Esophagus squamous epithelium (tissue), 5 donors: ENCODE results near the gene NISCH. TPM values are rescaled to one million over a fixed set of nuclear protein-coding genes. Genes with fewer than 3 reads are reported as not detected.

Experiments
- DNase-seq: peaks from one replicate; lab custom pipeline; 2025; lab: John Stamatoyannopoulos, UW
- H3K27ac ChIP-seq, 4 donors: fragments of 200-600 bp; sonication (generic); one replicate each; pipeline ENCODE4 v1.5.1; 2016 to 2019; ENCODE audit warnings: mild to moderate bottlenecking in 1 of 4
- H3K27me3 ChIP-seq, 4 donors: fragments of 200-600 bp; sonication (generic); 1 replicate in 3 of 4; 2 replicates in 1 of 4; pipeline versions ENCODE4 v1.5.1 to v1.6.0; 2017 to 2021; ENCODE audit warnings: antibody characterized with exemption in 1 of 4
- H3K36me3 ChIP-seq, 3 donors: fragments of 200-600 bp; sonication (generic); one replicate each; pipeline ENCODE4 v1.5.1; 2016 to 2019
- H3K4me1 ChIP-seq, 3 donors: fragments of 200-600 bp; sonication (generic); one replicate each; pipeline ENCODE4 v1.5.1; 2017 to 2019
- H3K4me3 ChIP-seq, 4 donors: fragments of 200-600 bp; sonication (generic); 1 replicate in 3 of 4; 2 replicates in 1 of 4; pipeline ENCODE4 v1.5.1; 2016 to 2019; ENCODE audit warnings: mild to moderate bottlenecking in 2 of 4, moderate library complexity in 1 of 4
- H3K9me3 ChIP-seq, 3 donors: fragments of 200-600 bp; sonication (generic); one replicate each; pipeline ENCODE4 v1.5.1; 2016 to 2019
- POLR2A ChIP-seq, 4 donors: fragments of 450-650 bp; IDR thresholded peaks; one replicate each; pipeline ENCODE4 v1.6.1; 2017; ENCODE audit warnings: antibody characterized with exemption in 4 of 4, mild to moderate bottlenecking in 4 of 4, moderate library complexity in 3 of 4
- WGBS, 2 donors: methylation state at CpG; one replicate each; pipeline ENCODE4 v1.1.5; 2018; 5-methylcytosine and 5-hydroxymethylcytosine counted together
- intact Hi-C: fragments of 100-400 bp; cut with DNase I; formaldehyde crosslinking; loops from one replicate; pipeline ENCODE4 v1.15.0; 2022
- total RNA-seq, 4 donors: library from RNA; depleted of rRNA; stranded (reverse); fragments of >200 nt; gene quantifications; one replicate each; pipeline ENCODE4 v1.1.0, GENCODE V29; 2016
- TF ChIP-seq, protein P1 (sequence below), 6 experiments: fragments of 450-650 bp in 4 of 6; fragments of 200-600 bp in 2 of 6; sonication (generic) in 2 of 6; IDR thresholded peaks; one replicate each; pipeline ENCODE4 v1.5.1; 2016 to 2019; ENCODE audit warnings: antibody characterized with exemption in 6 of 6, mild to moderate bottlenecking in 4 of 6, moderate library complexity in 4 of 6
- donor health status: DM: yes; HTN: yes; CAD: no.

NISCH gene
- total RNA-seq, 4 donors from 2014 or later: 33.6 to 82.2 (median 40.6) TPM

GRCh38 chr3:52527732-52528585 lies 72.6 kb downstream of the NISCH start:
- Histone ChIP-seq H3K4me1 (peaks cover 51 to 92% (median 53%) of the 10 kb centered on the region in 3 donors), H3K36me3 (peaks cover 6 to 45% (median 19%) of the 10 kb centered on the region in 3 donors), H3K27me3 (no peaks in the 10 kb centered on the region), H3K4me3 (no peak overlapping the region), H3K27ac (peak overlapping the region in 2 of 4 donors; percentile 88 to 90), H3K9me3 (no peaks in the 10 kb centered on the region)
- intact Hi-C loops: no loop called here
- TF ChIP-seq, protein P1, sequence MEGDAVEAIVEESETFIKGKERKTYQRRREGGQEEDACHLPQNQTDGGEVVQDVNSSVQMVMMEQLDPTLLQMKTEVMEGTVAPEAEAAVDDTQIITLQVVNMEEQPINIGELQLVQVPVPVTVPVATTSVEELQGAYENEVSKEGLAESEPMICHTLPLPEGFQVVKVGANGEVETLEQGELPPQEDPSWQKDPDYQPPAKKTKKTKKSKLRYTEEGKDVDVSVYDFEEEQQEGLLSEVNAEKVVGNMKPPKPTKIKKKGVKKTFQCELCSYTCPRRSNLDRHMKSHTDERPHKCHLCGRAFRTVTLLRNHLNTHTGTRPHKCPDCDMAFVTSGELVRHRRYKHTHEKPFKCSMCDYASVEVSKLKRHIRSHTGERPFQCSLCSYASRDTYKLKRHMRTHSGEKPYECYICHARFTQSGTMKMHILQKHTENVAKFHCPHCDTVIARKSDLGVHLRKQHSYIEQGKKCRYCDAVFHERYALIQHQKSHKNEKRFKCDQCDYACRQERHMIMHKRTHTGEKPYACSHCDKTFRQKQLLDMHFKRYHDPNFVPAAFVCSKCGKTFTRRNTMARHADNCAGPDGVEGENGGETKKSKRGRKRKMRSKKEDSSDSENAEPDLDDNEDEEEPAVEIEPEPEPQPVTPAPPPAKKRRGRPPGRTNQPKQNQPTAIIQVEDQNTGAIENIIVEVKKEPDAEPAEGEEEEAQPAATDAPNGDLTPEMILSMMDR (IDR thresholded peaks at IDR 0.05): no peak
- TF ChIP-seq POLR2A (IDR thresholded peaks at IDR 0.05): no peak
- no peak for DNase-seq
- 90 to 95% methylated on average over 5 to 6 of the region's 18 CpGs for WGBS, 2 donors

GRCh38 chr3:52528586-52529375 lies 73.4 kb downstream of the NISCH start:
- no peak for DNase-seq
- WGBS, 2 donors: 94 to 95% methylated on average over 15 to 16 of the region's 25 CpGs
- TF ChIP-seq, protein P1 (IDR thresholded peaks at IDR 0.05): no peak
- TF ChIP-seq POLR2A (IDR thresholded peaks at IDR 0.05): no peak
- Histone ChIP-seq H3K36me3 (peaks cover under 1 to 37% (median 16%) of the 10 kb centered on the region in 3 donors), H3K4me3 (no peak overlapping the region), H3K27me3 (no peaks in the 10 kb centered on the region), H3K4me1 (peaks cover 54 to 96% (median 54%) of the 10 kb centered on the region in 3 donors), H3K27ac (no peak overlapping the region), H3K9me3 (no peaks in the 10 kb centered on the region)
- intact Hi-C loops: no loop called here

GRCh38 chr3:52529376-52530333 lies 74.3 kb downstream of the NISCH start:
- H3K4me3 ChIP-seq: no peak overlapping the region
- WGBS, 2 donors: 73 to 78% methylated on average over 9 to 12 of the region's 12 CpGs
- intact Hi-C loops: loop anchor here (5.0 to 10.0 kb wide), 2 partner anchors 47 to 155 kb away; partner anchors contain the start of genes GNL3 and PBRM1
- DNase-seq: no peak
- peaks cover 0 to 28% (median 11%) of the 10 kb centered on the region in 3 donors for H3K36me3 ChIP-seq
- H3K4me1 ChIP-seq: peaks cover 55 to 96% (median 59%) of the 10 kb centered on the region in 3 donors
- peak overlapping the region; percentile 23 to 95 (median 72) for H3K27ac ChIP-seq
- no peaks in the 10 kb centered on the region for H3K27me3 ChIP-seq
- TF ChIP-seq POLR2A (IDR thresholded peaks at IDR 0.05): no peak
- TF ChIP-seq, protein P1 (IDR thresholded peaks at IDR 0.05): no peak
- H3K9me3 ChIP-seq: no peaks in the 10 kb centered on the region

GRCh38 chr3:52530918-52531826 lies 75.8 kb downstream of the NISCH start:
- DNase-seq: no peak
- 59 to 61% methylated on average over 2 to 3 of the region's 10 CpGs for WGBS, 2 donors
- no peak overlapping the region for H3K4me3 ChIP-seq

More at GRCh38 chr3:52530918-52531826, 75.8 kb downstream of the NISCH start:
- Histone ChIP-seq H3K27me3 (no peaks in the 10 kb centered on the region), H3K9me3 (no peaks in the 10 kb centered on the region), H3K4me1 (peaks cover 55 to 96% (median 59%) of the 10 kb centered on the region in 3 donors), H3K36me3 (peaks cover 0 to 27% (median 11%) of the 10 kb centered on the region in 3 donors), H3K27ac (peak overlapping the region; percentile 23 to 95 (median 88))
- TF ChIP-seq, protein P1 (IDR thresholded peaks at IDR 0.05): no peak
- no peak for TF ChIP-seq POLR2A (IDR thresholded peaks at IDR 0.05)
- intact Hi-C loops: loop anchor here (5.0 to 10.0 kb wide), 2 partner anchors 49 to 154 kb away; partner anchors contain the start of genes GNL3 and PBRM1
